ENCODE measurements around the gene ZSWIM6. TPM values are rescaled to one million over a fixed set of nuclear protein-coding genes. Genes with fewer than 3 reads are reported as not detected.

The ZSWIM6 gene
- total RNA-seq, 1 donor from 2014 or later = 12.5 TPM

GRCh38 chr5:61306531-61307131 is 25.4 kb upstream of the ZSWIM6 start:
- DNase-seq (ENCODE audit: low spot score) = no peak

- no peak for DNase-seq (ENCODE audit: low spot score)
Observed at GRCh38 chr5:61307191-61307590, 24.9 kb upstream of the ZSWIM6 start.

GRCh38 chr5:61307611-61308010 is 24.4 kb upstream of the ZSWIM6 start:
- no peak for DNase-seq (ENCODE audit: low spot score)

GRCh38 chr5:61308712-61309111 is 23.3 kb upstream of the ZSWIM6 start:
- DNase-seq (ENCODE audit: low spot score) = no peak

GRCh38 chr5:61309115-61309514 is 22.9 kb upstream of the ZSWIM6 start:
- no peak for DNase-seq (ENCODE audit: low spot score)

GRCh38 chr5:61311056-61311610 is 20.9 kb upstream of the ZSWIM6 start:
- DNase-seq (ENCODE audit: low spot score) = no peak

GRCh38 chr5:61311836-61312808 is 19.9 kb upstream of the ZSWIM6 start:
- DNase-seq (ENCODE audit: low spot score) = no peak

GRCh38 chr5:61313960-61314681 is 17.9 kb upstream of the ZSWIM6 start:
- no peak for DNase-seq (ENCODE audit: low spot score)

- DNase-seq (ENCODE audit: low spot score) = no peak
Observed at GRCh38 chr5:61318376-61318775, 13.7 kb upstream of the ZSWIM6 start.

GRCh38 chr5:61319388-61320146 is 12.5 kb upstream of the ZSWIM6 start:
- no peak for DNase-seq (ENCODE audit: low spot score)

- DNase-seq (ENCODE audit: low spot score) = no peak
Observed at GRCh38 chr5:61320860-61321259, 11.2 kb upstream of the ZSWIM6 start.

GRCh38 chr5:61321669-61322068 is 10.4 kb upstream of the ZSWIM6 start:
- no peak for DNase-seq (ENCODE audit: low spot score)

GRCh38 chr5:61322738-61323725 is 9.0 kb upstream of the ZSWIM6 start:
- DNase-seq (ENCODE audit: low spot score) = no peak

- DNase-seq (ENCODE audit: low spot score) = no peak
Observed at GRCh38 chr5:61327760-61328753, 4.0 kb upstream of the ZSWIM6 start.

GRCh38 chr5:61328791-61329549 is 3.1 kb upstream of the ZSWIM6 start:
- no peak for DNase-seq (ENCODE audit: low spot score)

GRCh38 chr5:61329550-61330128 is 2.4 kb upstream of the ZSWIM6 start:
- no peak for DNase-seq (ENCODE audit: low spot score)

GRCh38 chr5:61330341-61330844 is 1.7 kb upstream of the ZSWIM6 start:
- no peak for DNase-seq (ENCODE audit: low spot score)
